Neuronal stem cell (in vitro differentiated cells): ENCODE data around the gene SORCS2.

Experiments used
- DNase-seq: peaks from one replicate; pipeline ENCODE4 v3.0.0-alpha.2; 2013; ENCODE audit warnings: low spot score
- H2AFZ ChIP-seq: one replicate; pipeline ENCODE4 v1.6.1; 2013; ENCODE audit warnings: mild to moderate bottlenecking, low read length, inconsistent platforms
- H2AK5ac ChIP-seq: 2 replicates; pipeline ENCODE4 v1.6.1; 2013; ENCODE audit warnings: low read depth, mild to moderate bottlenecking, inconsistent platforms, low read length, moderate library complexity, mixed read lengths
- H2BK120ac ChIP-seq: 2 replicates; pipeline ENCODE4 v1.6.1; 2013; ENCODE audit warnings: low read depth, mild to moderate bottlenecking, inconsistent platforms, low read length, moderate library complexity, mixed read lengths
- H2BK12ac ChIP-seq: one replicate; pipeline ENCODE4 v1.6.1; 2013; ENCODE audit warnings: low read length, inconsistent platforms
- H2BK15ac ChIP-seq: 2 replicates; pipeline ENCODE4 v1.6.1; 2013; ENCODE audit warnings: mild to moderate bottlenecking, low read length, inconsistent platforms, mixed read lengths
- H2BK5ac ChIP-seq: one replicate; pipeline ENCODE4 v1.6.1; 2013; ENCODE audit warnings: inconsistent platforms, mild to moderate bottlenecking, low read length, moderate library complexity
- H3K14ac ChIP-seq: one replicate; pipeline ENCODE4 v1.6.1; 2013; ENCODE audit warnings: low read length, inconsistent platforms
- H3K18ac ChIP-seq: 2 replicates; pipeline ENCODE4 v1.6.1; 2013; ENCODE audit warnings: low read length, inconsistent platforms
- H3K23ac ChIP-seq: 2 replicates; pipeline ENCODE4 v1.6.1; 2013; ENCODE audit warnings: low read depth, mild to moderate bottlenecking, mixed read lengths, low read length, inconsistent platforms; ENCODE audit not compliant: poor library complexity
- H3K27ac ChIP-seq: replicated peaks from 3 replicates; pipeline ENCODE4 v1.5.1; 2013; ENCODE audit warnings: low read length, inconsistent platforms
- H3K27me3 ChIP-seq, 3 experiments: 2 replicates each; pipeline ENCODE4 v1.6.1; 2013; ENCODE audit warnings: low read length in 3 of 3, mild to moderate bottlenecking in 2 of 3, inconsistent platforms in 1 of 3, low read depth in 1 of 3, mixed read lengths in 1 of 3, moderate library complexity in 1 of 3; ENCODE audit not compliant: control insufficient read depth in 3 of 3, insufficient read depth in 3 of 3
- H3K36me3 ChIP-seq, 2 donors: replicated peaks in 1 of 2; 2 replicates each; pipeline ENCODE4 v1.6.1; 2013; ENCODE audit warnings: low read length in 2 of 2; ENCODE audit not compliant: control insufficient read depth in 2 of 2, insufficient read depth in 2 of 2
- H3K4ac ChIP-seq: 2 replicates; pipeline ENCODE4 v1.6.1; 2013; ENCODE audit warnings: inconsistent platforms, mild to moderate bottlenecking, low read length, moderate library complexity
- H3K4me1 ChIP-seq, 2 donors: 1 replicate in 1 of 2; 2 replicates in 1 of 2; pipeline ENCODE4 v1.6.1; 2013; ENCODE audit warnings: low read length in 2 of 2, low read depth in 1 of 2; ENCODE audit not compliant: control insufficient read depth in 2 of 2, insufficient read depth in 1 of 2
- H3K4me2 ChIP-seq: one replicate; pipeline ENCODE4 v1.6.1; 2013; ENCODE audit warnings: mild to moderate bottlenecking, low read length, inconsistent platforms; ENCODE audit not compliant: insufficient read depth, poor library complexity, severe bottlenecking
- H3K4me3 ChIP-seq, 2 donors: 2 replicates each; pipeline ENCODE4 v1.5.1; 2013; ENCODE audit warnings: low read length in 2 of 2, mild to moderate bottlenecking in 2 of 2, inconsistent platforms in 1 of 2, moderate library complexity in 1 of 2
- H3K79me1 ChIP-seq: one replicate; pipeline ENCODE4 v1.6.1; 2013; ENCODE audit warnings: low read depth, mild to moderate bottlenecking, inconsistent platforms, low read length, moderate library complexity
- H3K9ac ChIP-seq: one replicate; pipeline ENCODE4 v1.6.1; 2013; ENCODE audit warnings: mild to moderate bottlenecking, low read depth, low read length, inconsistent platforms; ENCODE audit not compliant: poor library complexity
- H3K9me3 ChIP-seq, 2 donors: replicated peaks in 1 of 2; 2 replicates each; pipeline versions ENCODE3 to v1.6.1; 2013; ENCODE audit warnings: low read length in 2 of 2, mild to moderate bottlenecking in 2 of 2, inconsistent platforms in 1 of 2, low read depth in 1 of 2, mixed read lengths in 1 of 2, moderate library complexity in 1 of 2; ENCODE audit not compliant: control insufficient read depth in 2 of 2, insufficient read depth in 1 of 2
- H4K8ac ChIP-seq: one replicate; pipeline ENCODE4 v1.6.1; 2013; ENCODE audit warnings: low read depth, mild to moderate bottlenecking, inconsistent platforms, low read length, moderate library complexity
- H4K91ac ChIP-seq: one replicate; pipeline ENCODE4 v1.6.1; 2013; ENCODE audit warnings: low read length, low read depth, mild to moderate bottlenecking, inconsistent platforms; ENCODE audit not compliant: poor library complexity
- WGBS, 2 donors: extraction: QIAGEN DNeasy Blood & Tissue Kit; methylation state at CpG; one replicate each; pipeline ENCODE4 v1.1.7; 2013; ENCODE audit warnings: missing lambda C conversion rate in 2 of 2, mixed read lengths in 1 of 2; ENCODE audit not compliant: insufficient read length in 2 of 2, insufficient replicate concordance in 1 of 2; ENCODE audit errors: extremely low coverage in 2 of 2; 5-methylcytosine and 5-hydroxymethylcytosine counted together

SORCS2 gene

GRCh38 chr4:7585768-7586167 lies 393.4 kb downstream of the SORCS2 start:
- no peaks in the 10 kb centered on the region for H3K27me3 ChIP-seq
- no peak overlapping the region for H2BK15ac ChIP-seq
- H2AFZ ChIP-seq, result no peak overlapping the region
- H2BK5ac ChIP-seq, result no peak overlapping the region
- H3K18ac ChIP-seq, result no peak overlapping the region
- no peak overlapping the region for H2BK12ac ChIP-seq
- H4K8ac ChIP-seq, result no peak overlapping the region
- H3K4me1 ChIP-seq, result peaks cover 0 to under 1% of the 10 kb centered on the region in 2 donors
- H3K23ac ChIP-seq, result no peak overlapping the region
- no peak overlapping the region for H3K4ac ChIP-seq
- H3K4me2 ChIP-seq, result no peak overlapping the region
- no peaks in the 10 kb centered on the region for H3K36me3 ChIP-seq
- H3K9ac ChIP-seq, result no peak overlapping the region
- no peak overlapping the region for H3K14ac ChIP-seq
- H2BK120ac ChIP-seq, result no peak overlapping the region
- H4K91ac ChIP-seq, result no peak overlapping the region
- WGBS, 2 donors, result no CpG with 5 or more reads among the region's 3 CpGs
- no peak overlapping the region for H2AK5ac ChIP-seq
- no peak overlapping the region for H3K27ac ChIP-seq
- no peaks in the 10 kb centered on the region for H3K9me3 ChIP-seq
- H3K79me1 ChIP-seq, result no peaks in the 10 kb centered on the region
- no peak overlapping the region for H3K4me3 ChIP-seq
- DNase-seq, result no peak

GRCh38 chr4:7587433-7588405 lies 395.4 kb downstream of the SORCS2 start:
- no peak overlapping the region for H3K9ac ChIP-seq
- DNase-seq, result no peak
- no peak overlapping the region for H3K4me3 ChIP-seq
- no peak overlapping the region for H4K8ac ChIP-seq
- H4K91ac ChIP-seq, result no peak overlapping the region
- WGBS, 2 donors, result no CpG with 5 or more reads among the region's 23 CpGs
- no peak overlapping the region for H3K14ac ChIP-seq
- peaks cover 0 to 3% of the 10 kb centered on the region in 2 donors for H3K9me3 ChIP-seq
- no peaks in the 10 kb centered on the region for H3K79me1 ChIP-seq
- H3K27ac ChIP-seq, result no peak overlapping the region
- H3K4ac ChIP-seq, result no peak overlapping the region
- peak overlapping the region; percentile 29 for H3K18ac ChIP-seq
- H2AK5ac ChIP-seq, result peak overlapping the region; percentile 13
- H3K27me3 ChIP-seq, result no peaks in the 10 kb centered on the region
- H3K36me3 ChIP-seq, result no peaks in the 10 kb centered on the region
- peak overlapping the region; percentile 40 for H2BK5ac ChIP-seq
- H3K4me2 ChIP-seq, result no peak overlapping the region
- no peak overlapping the region for H3K23ac ChIP-seq
- H2BK15ac ChIP-seq, result no peak overlapping the region
- no peak overlapping the region for H2BK12ac ChIP-seq
- peaks cover 0 to 12% of the 10 kb centered on the region in 2 donors for H3K4me1 ChIP-seq
- H2BK120ac ChIP-seq, result no peak overlapping the region
- H2AFZ ChIP-seq, result no peak overlapping the region

- H3K27me3 ChIP-seq, result peaks cover 0 to 7% (median 0%) of the 10 kb centered on the region in 3 experiments
Observed at GRCh38 chr4:7590189-7590588, 397.9 kb downstream of the SORCS2 start.

GRCh38 chr4:7590899-7591298 lies 398.6 kb downstream of the SORCS2 start:
- H3K18ac ChIP-seq, result peak overlapping the region; percentile 90

More at GRCh38 chr4:7590189-7590588, 397.9 kb downstream of the SORCS2 start:
- H3K27ac ChIP-seq, result no peak overlapping the region
- no peak for DNase-seq
- no peak overlapping the region for H2BK12ac ChIP-seq
- H3K36me3 ChIP-seq, result no peaks in the 10 kb centered on the region
- H2AK5ac ChIP-seq, result peak overlapping the region; percentile 41
- H3K14ac ChIP-seq, result no peak overlapping the region
- no peak overlapping the region for H2BK120ac ChIP-seq
- H3K4ac ChIP-seq, result no peak overlapping the region
- H3K4me2 ChIP-seq, result no peak overlapping the region
- H3K9me3 ChIP-seq, result peaks cover 0 to 3% of the 10 kb centered on the region in 2 donors
- H3K79me1 ChIP-seq, result peaks cover 3% of the 10 kb centered on the region
- H2AFZ ChIP-seq, result no peak overlapping the region
- H4K8ac ChIP-seq, result no peak overlapping the region
- H2BK15ac ChIP-seq, result no peak overlapping the region
- no CpG with 5 or more reads among the region's 7 CpGs for WGBS, 2 donors
- no peak overlapping the region for H4K91ac ChIP-seq
- H3K18ac ChIP-seq, result no peak overlapping the region
- peaks cover 0 to 17% of the 10 kb centered on the region in 2 donors for H3K4me1 ChIP-seq
- H3K9ac ChIP-seq, result no peak overlapping the region
- no peak overlapping the region for H2BK5ac ChIP-seq
- no peak overlapping the region for H3K23ac ChIP-seq
- no peak overlapping the region for H3K4me3 ChIP-seq

More at GRCh38 chr4:7590899-7591298, 398.6 kb downstream of the SORCS2 start:
- Histone ChIP-seq H2BK120ac (no peak overlapping the region), H4K8ac (no peak overlapping the region), H2AFZ (no peak overlapping the region), H2BK15ac (peak overlapping the region; percentile 97), H3K14ac (peak overlapping the region; percentile 64), H3K4ac (peak overlapping the region; percentile 11), H3K4me3 (no peak overlapping the region), H4K91ac (peak overlapping the region; percentile 76), H3K23ac (peak overlapping the region; percentile 28), H3K4me2 (no peak overlapping the region), H2BK5ac (no peak overlapping the region), H3K9me3 (peaks cover 0 to 3% of the 10 kb centered on the region in 2 donors), H3K27me3 (peaks cover 0 to 12% (median 0%) of the 10 kb centered on the region in 3 experiments), H3K79me1 (peaks cover 3% of the 10 kb centered on the region), H2AK5ac (peak overlapping the region; percentile 78), H3K9ac (no peak overlapping the region), H2BK12ac (peak overlapping the region; percentile 85), H3K4me1 (peaks cover 0 to 23% of the 10 kb centered on the region in 2 donors), H3K36me3 (no peaks in the 10 kb centered on the region), H3K27ac (peak overlapping the region; percentile 88)
- WGBS, 2 donors, result no CpG with 5 or more reads among the region's 8 CpGs
- DNase-seq, result no peak
